Liver (tissue), 3 donors: ENCODE results near the gene TRIM42.

ENCODE experiments used
- EGR1 ChIP-seq, 2 donors: IDR thresholded peaks; 2 replicates each; pipeline ENCODE4 v1.6.1; 2016 to 2018; ENCODE audit warnings: antibody characterized with exemption in 2 of 2, low read depth in 2 of 2
- FOXA1 ChIP-seq: IDR thresholded peaks from 2 replicates; pipeline ENCODE4 v1.6.1; 2016; ENCODE audit warnings: antibody characterized with exemption
- GABPA ChIP-seq, 2 donors: IDR thresholded peaks in 1 of 2; conservative IDR thresholded peaks in 1 of 2; 2 replicates each; pipeline ENCODE4 v1.6.1; 2016; ENCODE audit warnings: antibody characterized with exemption in 2 of 2, mild to moderate bottlenecking in 1 of 2, moderate library complexity in 1 of 2
- JUND ChIP-seq, 2 donors: IDR thresholded peaks; 2 replicates each; pipeline ENCODE4 v1.6.1; 2016; ENCODE audit warnings: antibody characterized with exemption in 2 of 2
- MAX ChIP-seq: IDR thresholded peaks from 2 replicates; pipeline ENCODE4 v1.6.1; 2016; ENCODE audit warnings: antibody characterized with exemption
- NR2F2 ChIP-seq: IDR thresholded peaks from 2 replicates; pipeline ENCODE4 v1.6.1; 2016; ENCODE audit warnings: antibody characterized with exemption
- RAD21 ChIP-seq, 2 donors: IDR thresholded peaks; 2 replicates each; pipeline ENCODE4 v1.6.1; 2016; ENCODE audit warnings: antibody characterized with exemption in 2 of 2, mild to moderate bottlenecking in 2 of 2
- RXRA ChIP-seq, 2 donors: IDR thresholded peaks; 2 replicates each; pipeline ENCODE4 v1.6.1; 2017 to 2018; ENCODE audit warnings: antibody characterized with exemption in 2 of 2, mild to moderate bottlenecking in 1 of 2
- SP1 ChIP-seq: IDR thresholded peaks from 2 replicates; pipeline ENCODE4 v1.6.1; 2018; ENCODE audit warnings: antibody characterized with exemption, mild to moderate bottlenecking
- TAF1 ChIP-seq: conservative IDR thresholded peaks from 2 replicates; pipeline ENCODE4 v1.6.1; 2016; ENCODE audit warnings: antibody characterized with exemption, mild to moderate bottlenecking
- YY1 ChIP-seq: IDR thresholded peaks from 2 replicates; pipeline ENCODE4 v1.6.1; 2016; ENCODE audit warnings: antibody characterized with exemption, mild to moderate bottlenecking
- TF ChIP-seq, protein P1 (sequence below): fragments of 150-350 bp; IDR thresholded peaks from 2 replicates; pipeline ENCODE4 v1.5.1; 2017; ENCODE audit warnings: improper control_type of control experiment, low read depth, low read length; ENCODE audit not compliant: missing input control
- TF ChIP-seq, protein P2 (sequence below): IDR thresholded peaks from 2 replicates; pipeline ENCODE4 v1.6.1; 2016; ENCODE audit warnings: antibody characterized with exemption, mild to moderate bottlenecking
- TF ChIP-seq, protein P3 (sequence below): IDR thresholded peaks from 2 replicates; pipeline ENCODE4 v1.6.1; 2016; ENCODE audit warnings: antibody characterized with exemption
- donor health status: healthy.
- donor health status: healthy.

DNA sequence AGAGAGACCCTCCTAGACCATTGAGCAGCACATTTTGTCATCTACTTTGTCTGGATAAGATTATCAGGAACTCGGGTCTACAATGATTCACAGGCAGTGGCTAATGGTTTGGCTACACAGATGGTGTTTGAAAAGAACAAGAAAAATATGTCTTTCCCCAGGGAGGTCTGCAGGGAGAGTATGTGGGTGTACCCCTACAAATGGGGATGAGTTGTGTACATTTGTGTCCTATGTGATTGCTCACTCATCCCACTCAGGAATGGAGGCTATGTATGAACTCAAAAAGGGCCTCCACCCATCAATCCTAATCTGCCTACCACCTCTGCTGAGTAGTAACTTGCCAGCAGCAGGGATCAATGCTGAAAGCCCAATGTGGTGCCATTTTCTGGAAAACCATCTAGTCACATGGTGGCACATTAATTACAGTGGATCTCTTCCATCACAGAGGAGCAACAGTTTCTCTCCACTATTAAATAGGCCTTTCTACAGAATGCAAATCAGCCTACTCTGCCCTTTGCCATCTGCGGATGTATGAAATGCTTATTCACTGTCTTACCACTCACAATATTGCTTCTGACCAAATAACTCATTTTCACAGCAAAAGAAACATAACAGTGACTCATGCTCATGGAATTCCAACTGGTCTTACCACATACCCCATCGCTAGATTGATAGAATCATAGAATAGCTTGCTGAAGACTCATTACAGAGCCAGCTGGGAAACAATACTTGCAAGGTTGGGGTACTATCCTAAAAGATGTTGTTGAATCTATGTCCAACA lies 48.3 kb upstream of the TRIM42 start:
- TF ChIP-seq, protein P1, sequence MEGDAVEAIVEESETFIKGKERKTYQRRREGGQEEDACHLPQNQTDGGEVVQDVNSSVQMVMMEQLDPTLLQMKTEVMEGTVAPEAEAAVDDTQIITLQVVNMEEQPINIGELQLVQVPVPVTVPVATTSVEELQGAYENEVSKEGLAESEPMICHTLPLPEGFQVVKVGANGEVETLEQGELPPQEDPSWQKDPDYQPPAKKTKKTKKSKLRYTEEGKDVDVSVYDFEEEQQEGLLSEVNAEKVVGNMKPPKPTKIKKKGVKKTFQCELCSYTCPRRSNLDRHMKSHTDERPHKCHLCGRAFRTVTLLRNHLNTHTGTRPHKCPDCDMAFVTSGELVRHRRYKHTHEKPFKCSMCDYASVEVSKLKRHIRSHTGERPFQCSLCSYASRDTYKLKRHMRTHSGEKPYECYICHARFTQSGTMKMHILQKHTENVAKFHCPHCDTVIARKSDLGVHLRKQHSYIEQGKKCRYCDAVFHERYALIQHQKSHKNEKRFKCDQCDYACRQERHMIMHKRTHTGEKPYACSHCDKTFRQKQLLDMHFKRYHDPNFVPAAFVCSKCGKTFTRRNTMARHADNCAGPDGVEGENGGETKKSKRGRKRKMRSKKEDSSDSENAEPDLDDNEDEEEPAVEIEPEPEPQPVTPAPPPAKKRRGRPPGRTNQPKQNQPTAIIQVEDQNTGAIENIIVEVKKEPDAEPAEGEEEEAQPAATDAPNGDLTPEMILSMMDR = no peak
- TF ChIP-seq, protein P2, sequence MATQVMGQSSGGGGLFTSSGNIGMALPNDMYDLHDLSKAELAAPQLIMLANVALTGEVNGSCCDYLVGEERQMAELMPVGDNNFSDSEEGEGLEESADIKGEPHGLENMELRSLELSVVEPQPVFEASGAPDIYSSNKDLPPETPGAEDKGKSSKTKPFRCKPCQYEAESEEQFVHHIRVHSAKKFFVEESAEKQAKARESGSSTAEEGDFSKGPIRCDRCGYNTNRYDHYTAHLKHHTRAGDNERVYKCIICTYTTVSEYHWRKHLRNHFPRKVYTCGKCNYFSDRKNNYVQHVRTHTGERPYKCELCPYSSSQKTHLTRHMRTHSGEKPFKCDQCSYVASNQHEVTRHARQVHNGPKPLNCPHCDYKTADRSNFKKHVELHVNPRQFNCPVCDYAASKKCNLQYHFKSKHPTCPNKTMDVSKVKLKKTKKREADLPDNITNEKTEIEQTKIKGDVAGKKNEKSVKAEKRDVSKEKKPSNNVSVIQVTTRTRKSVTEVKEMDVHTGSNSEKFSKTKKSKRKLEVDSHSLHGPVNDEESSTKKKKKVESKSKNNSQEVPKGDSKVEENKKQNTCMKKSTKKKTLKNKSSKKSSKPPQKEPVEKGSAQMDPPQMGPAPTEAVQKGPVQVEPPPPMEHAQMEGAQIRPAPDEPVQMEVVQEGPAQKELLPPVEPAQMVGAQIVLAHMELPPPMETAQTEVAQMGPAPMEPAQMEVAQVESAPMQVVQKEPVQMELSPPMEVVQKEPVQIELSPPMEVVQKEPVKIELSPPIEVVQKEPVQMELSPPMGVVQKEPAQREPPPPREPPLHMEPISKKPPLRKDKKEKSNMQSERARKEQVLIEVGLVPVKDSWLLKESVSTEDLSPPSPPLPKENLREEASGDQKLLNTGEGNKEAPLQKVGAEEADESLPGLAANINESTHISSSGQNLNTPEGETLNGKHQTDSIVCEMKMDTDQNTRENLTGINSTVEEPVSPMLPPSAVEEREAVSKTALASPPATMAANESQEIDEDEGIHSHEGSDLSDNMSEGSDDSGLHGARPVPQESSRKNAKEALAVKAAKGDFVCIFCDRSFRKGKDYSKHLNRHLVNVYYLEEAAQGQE = no peak
- TF ChIP-seq NR2F2 = no peak
- no peak for TF ChIP-seq RAD21 (IDR thresholded peaks at IDR 0.05)
- no peak for TF ChIP-seq GABPA (IDR thresholded peaks at IDR 0.05 in 1 of 2, conservative IDR thresholded peaks at IDR 0.05 in 1 of 2)
- no peak for TF ChIP-seq JUND (IDR thresholded peaks at IDR 0.05)
- TF ChIP-seq YY1 = no peak
- no peak for TF ChIP-seq MAX
- TF ChIP-seq SP1 = no peak
- no peak for TF ChIP-seq FOXA1
- TF ChIP-seq TAF1 = no peak
- TF ChIP-seq EGR1 (IDR thresholded peaks at IDR 0.05; ENCODE audit: low read depth in 2 of 2) = no peak
- TF ChIP-seq, protein P3, sequence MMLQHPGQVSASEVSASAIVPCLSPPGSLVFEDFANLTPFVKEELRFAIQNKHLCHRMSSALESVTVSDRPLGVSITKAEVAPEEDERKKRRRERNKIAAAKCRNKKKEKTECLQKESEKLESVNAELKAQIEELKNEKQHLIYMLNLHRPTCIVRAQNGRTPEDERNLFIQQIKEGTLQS = no peak
- no peak for TF ChIP-seq RXRA (IDR thresholded peaks at IDR 0.05)
